ENCODE measurements around the gene JAGN1. TPM values are rescaled to one million over a fixed set of nuclear protein-coding genes. Genes with fewer than 3 reads are reported as not detected.
"Not testable (repeated sequence)": the region's sequence is repeated elsewhere in the genome, so short reads cannot be mapped to it uniquely, and the experiment has no call there.

The JAGN1 gene
- total and polyA plus RNA-seq, 2 donors from 2014 or later: 30.3 to 55.3 TPM

DNA sequence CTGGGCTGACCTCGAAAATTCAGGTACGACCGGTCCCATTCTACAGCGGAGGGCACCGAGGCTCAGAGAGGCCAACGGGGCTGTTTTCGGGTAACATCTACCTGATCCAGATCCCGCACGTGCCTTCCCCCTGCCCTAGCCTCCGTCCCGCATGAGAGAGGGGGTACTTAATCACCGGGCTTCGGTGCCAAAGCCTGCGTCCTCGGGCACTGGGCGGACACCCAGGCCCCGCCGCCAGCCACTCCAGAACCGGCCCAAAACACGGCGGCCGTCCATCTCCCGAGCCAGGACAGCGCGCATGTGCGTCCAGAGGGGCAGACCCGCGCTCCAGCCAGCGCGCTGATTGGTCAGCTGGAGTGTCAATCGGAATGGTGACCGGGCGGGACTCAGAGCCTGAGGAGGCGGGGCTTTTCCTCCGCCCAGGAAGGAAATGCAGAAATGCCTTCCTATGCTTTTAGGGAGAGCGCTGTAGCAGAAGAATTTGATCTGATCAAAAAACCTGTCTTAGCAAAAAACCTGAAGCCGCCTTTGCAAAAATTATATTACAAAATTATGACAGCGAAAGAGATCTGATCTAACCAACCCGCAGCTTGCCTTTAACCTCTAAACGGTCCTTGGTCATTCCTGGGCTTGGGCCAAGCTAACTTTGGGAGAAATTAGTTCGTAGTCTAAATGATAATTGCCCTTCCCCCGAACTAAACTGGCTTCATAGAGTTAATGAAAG lies 46.5 kb upstream of the JAGN1 start, which contains the start of gene RPUSD3:
RPUSD3 (minus strand) TSS at position 294 of the 724 bp plus-strand sequence; CDS start at position 276, 18 bp downstream.
- Histone ChIP-seq H3K36me3 (ENCODE audit: control insufficient read depth in 2 of 3, insufficient read depth in 3 of 3, low read length in 3 of 3) (peaks cover 0 to 18% (median 3%) of the 10 kb centered on the region in 3 donors), H3K27me3 (ENCODE audit: control insufficient read depth, insufficient read depth, low read length) (no peaks in the 10 kb centered on the region), H3K27ac (ENCODE audit: low read depth in 2 of 2, low read length in 2 of 2) (peak within 1 kb of the TSS; percentile 61 to 72), H3K4me3 (ENCODE audit: low read length in 3 of 3) (peak within 1 kb of the TSS; percentile 84 to 94 (median 87)), H3K9me3 (ENCODE audit: control insufficient read depth in 2 of 3, insufficient read depth in 1 of 3, low read length in 3 of 3) (no peaks in the 10 kb centered on the region), H3K4me1 (ENCODE audit: control insufficient read depth in 2 of 3, insufficient read depth in 2 of 3, low read depth in 1 of 3, low read length in 3 of 3) (peaks cover 0 to 5% (median 0%) of the 10 kb centered on the region in 3 donors), H3K9ac (ENCODE audit: low read length in 3 of 3) (peak within 1 kb of the TSS; percentile 73 to 86 (median 75))
- DNase-seq (peak; percentile 97 to 99 (median 97)), FAIRE-seq (peak; percentile 45)
- TF ChIP-seq, protein P1, sequence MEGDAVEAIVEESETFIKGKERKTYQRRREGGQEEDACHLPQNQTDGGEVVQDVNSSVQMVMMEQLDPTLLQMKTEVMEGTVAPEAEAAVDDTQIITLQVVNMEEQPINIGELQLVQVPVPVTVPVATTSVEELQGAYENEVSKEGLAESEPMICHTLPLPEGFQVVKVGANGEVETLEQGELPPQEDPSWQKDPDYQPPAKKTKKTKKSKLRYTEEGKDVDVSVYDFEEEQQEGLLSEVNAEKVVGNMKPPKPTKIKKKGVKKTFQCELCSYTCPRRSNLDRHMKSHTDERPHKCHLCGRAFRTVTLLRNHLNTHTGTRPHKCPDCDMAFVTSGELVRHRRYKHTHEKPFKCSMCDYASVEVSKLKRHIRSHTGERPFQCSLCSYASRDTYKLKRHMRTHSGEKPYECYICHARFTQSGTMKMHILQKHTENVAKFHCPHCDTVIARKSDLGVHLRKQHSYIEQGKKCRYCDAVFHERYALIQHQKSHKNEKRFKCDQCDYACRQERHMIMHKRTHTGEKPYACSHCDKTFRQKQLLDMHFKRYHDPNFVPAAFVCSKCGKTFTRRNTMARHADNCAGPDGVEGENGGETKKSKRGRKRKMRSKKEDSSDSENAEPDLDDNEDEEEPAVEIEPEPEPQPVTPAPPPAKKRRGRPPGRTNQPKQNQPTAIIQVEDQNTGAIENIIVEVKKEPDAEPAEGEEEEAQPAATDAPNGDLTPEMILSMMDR (IDR thresholded peaks at IDR 0.05; ENCODE audit: borderline replicate concordance, extremely low read depth, insufficient read depth): no peak
- intact Hi-C loops (cut with DNase I): no loop called here

DNA sequence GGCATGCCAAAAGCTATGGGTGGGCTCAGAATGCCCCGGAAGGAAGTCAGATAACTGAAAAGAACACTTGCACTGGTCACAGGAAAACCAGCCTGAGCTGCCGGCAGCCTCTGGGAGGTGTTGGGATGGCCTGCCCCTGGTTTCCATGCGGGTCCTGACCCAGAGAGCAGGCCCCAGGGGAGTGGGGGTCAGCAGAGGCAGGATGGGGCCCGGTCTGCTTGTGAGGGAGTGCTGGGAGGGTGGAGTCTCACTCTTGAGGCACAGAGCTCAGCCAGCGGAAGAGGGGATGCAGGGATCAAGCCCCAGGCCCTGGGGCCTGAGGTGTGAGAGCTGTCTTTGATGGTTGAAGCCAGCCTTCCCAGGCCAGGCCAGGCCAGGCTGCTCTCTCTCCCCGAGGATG lies 44.2 kb upstream of the JAGN1 start:
- Histone ChIP-seq H3K9ac (ENCODE audit: low read length in 3 of 3) (no peak overlapping the region), H3K36me3 (ENCODE audit: control insufficient read depth in 2 of 3, insufficient read depth in 3 of 3, low read length in 3 of 3) (peaks cover 0 to 6% (median 0%) of the 10 kb centered on the region in 3 donors), H3K27me3 (ENCODE audit: control insufficient read depth, insufficient read depth, low read length) (no peaks in the 10 kb centered on the region), H3K4me3 (ENCODE audit: low read length in 3 of 3) (no peak overlapping the region), H3K27ac (ENCODE audit: low read depth in 2 of 2, low read length in 2 of 2) (no peak overlapping the region), H3K4me1 (ENCODE audit: control insufficient read depth in 2 of 3, insufficient read depth in 2 of 3, low read depth in 1 of 3, low read length in 3 of 3) (peaks cover 0 to 5% (median 0%) of the 10 kb centered on the region in 3 donors), H3K9me3 (ENCODE audit: control insufficient read depth in 2 of 3, insufficient read depth in 1 of 3, low read length in 3 of 3) (no peaks in the 10 kb centered on the region)
- DNase-seq (no peak), FAIRE-seq (no peak)
- intact Hi-C loops (cut with DNase I): no loop called here
- TF ChIP-seq, protein P1 (IDR thresholded peaks at IDR 0.05; ENCODE audit: borderline replicate concordance, extremely low read depth, insufficient read depth): no peak

DNA sequence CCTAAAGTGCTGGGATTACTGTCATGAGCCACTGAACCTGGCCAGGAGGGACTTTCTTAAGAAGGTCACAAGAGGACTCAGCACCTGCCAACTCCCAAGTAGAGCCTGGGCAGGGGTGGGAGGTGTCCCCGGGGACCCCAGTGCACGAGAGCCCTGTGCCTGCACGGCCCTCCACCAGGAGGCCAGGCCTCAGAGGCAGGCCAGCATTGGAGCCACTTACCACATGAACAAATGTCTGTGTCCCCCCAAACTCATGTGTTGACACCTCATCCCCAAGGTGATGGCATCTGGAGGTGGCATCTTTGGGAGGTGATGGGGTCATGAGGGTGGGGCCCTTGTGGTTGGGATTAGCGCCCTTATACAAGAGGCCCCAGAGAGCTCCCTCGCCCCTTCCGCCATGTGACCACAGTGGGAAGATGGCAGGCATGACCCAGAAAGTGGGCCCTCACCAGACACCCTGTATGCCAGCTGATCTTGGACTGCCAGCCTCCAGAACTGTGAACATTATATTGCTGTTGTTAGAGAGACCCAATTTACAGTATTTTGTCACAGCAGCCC lies 43.4 kb upstream of the JAGN1 start:
- Histone ChIP-seq H3K27me3 (ENCODE audit: control insufficient read depth, insufficient read depth, low read length) (no peaks in the 10 kb centered on the region), H3K27ac (ENCODE audit: low read depth in 2 of 2, low read length in 2 of 2) (no peak overlapping the region), H3K4me1 (ENCODE audit: control insufficient read depth in 2 of 3, insufficient read depth in 2 of 3, low read depth in 1 of 3, low read length in 3 of 3) (peaks cover 0 to 5% (median 0%) of the 10 kb centered on the region in 3 donors), H3K4me3 (ENCODE audit: low read length in 3 of 3) (no peak overlapping the region), H3K36me3 (ENCODE audit: control insufficient read depth in 2 of 3, insufficient read depth in 3 of 3, low read length in 3 of 3) (no peaks in the 10 kb centered on the region), H3K9ac (ENCODE audit: low read length in 3 of 3) (no peak overlapping the region), H3K9me3 (ENCODE audit: control insufficient read depth in 2 of 3, insufficient read depth in 1 of 3, low read length in 3 of 3) (no peaks in the 10 kb centered on the region)
- DNase-seq (no peak), FAIRE-seq (no peak)
- TF ChIP-seq, protein P1 (IDR thresholded peaks at IDR 0.05; ENCODE audit: borderline replicate concordance, extremely low read depth, insufficient read depth): no peak
- intact Hi-C loops (cut with DNase I): no loop called here

DNA sequence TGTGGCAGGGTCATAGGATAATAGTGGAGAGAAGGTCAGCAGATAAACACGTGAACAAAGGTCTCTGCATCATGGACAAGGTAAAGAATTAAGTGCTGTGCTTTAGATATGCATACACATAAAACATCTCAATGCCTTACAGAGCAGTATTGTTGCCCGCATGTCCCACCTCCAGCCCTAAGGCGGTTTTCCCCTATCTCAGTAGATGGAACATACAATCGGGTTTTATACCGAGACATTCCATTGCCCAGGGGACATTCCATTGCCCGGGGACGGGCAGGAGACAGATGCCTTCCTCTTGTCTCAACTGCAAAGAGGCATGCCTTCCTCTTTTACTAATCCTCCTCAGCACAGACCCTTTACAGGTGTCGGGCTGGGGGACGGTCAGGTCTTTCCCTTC lies 42.5 kb upstream of the JAGN1 start:
- H3K36me3 ChIP-seq (ENCODE audit: control insufficient read depth in 2 of 3, insufficient read depth in 3 of 3, low read length in 3 of 3); H3K27me3 ChIP-seq (ENCODE audit: control insufficient read depth, insufficient read depth, low read length); H3K9me3 ChIP-seq (ENCODE audit: control insufficient read depth in 2 of 3, insufficient read depth in 1 of 3, low read length in 3 of 3); FAIRE-seq; H3K27ac ChIP-seq (ENCODE audit: low read depth in 2 of 2, low read length in 2 of 2); H3K4me3 ChIP-seq (ENCODE audit: low read length in 3 of 3); H3K9ac ChIP-seq (ENCODE audit: low read length in 3 of 3); H3K4me1 ChIP-seq (ENCODE audit: control insufficient read depth in 2 of 3, insufficient read depth in 2 of 3, low read depth in 1 of 3, low read length in 3 of 3); intact Hi-C loops (cut with DNase I); DNase-seq: not testable (repeated sequence)

DNA sequence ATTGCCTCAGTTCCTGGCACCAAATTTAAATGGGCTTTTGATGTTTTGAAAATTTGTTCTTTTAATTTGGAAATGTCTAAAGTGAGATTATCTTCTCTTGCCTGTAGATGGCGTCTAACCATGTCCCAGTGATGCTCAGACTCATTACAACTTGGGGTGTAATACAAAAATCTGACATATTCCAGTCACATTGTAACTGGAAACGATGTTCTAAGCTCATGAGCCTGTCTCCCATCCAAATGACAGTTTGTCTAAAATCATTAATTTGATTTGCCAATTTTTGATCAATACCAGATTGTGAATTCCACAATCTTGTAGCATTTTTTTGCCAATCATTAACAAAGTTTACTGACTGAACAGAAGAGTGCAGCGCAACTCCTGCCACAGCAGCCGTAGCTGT lies 41.5 kb upstream of the JAGN1 start:
- DNase-seq (peak in 2 of 5 donors; percentile 31 to 45), FAIRE-seq (peak; percentile 46)
- H3K9me3 ChIP-seq (ENCODE audit: control insufficient read depth in 2 of 3, insufficient read depth in 1 of 3, low read length in 3 of 3); H3K36me3 ChIP-seq (ENCODE audit: control insufficient read depth in 2 of 3, insufficient read depth in 3 of 3, low read length in 3 of 3); H3K27me3 ChIP-seq (ENCODE audit: control insufficient read depth, insufficient read depth, low read length); intact Hi-C loops (cut with DNase I); H3K4me3 ChIP-seq (ENCODE audit: low read length in 3 of 3); H3K4me1 ChIP-seq (ENCODE audit: control insufficient read depth in 2 of 3, insufficient read depth in 2 of 3, low read depth in 1 of 3, low read length in 3 of 3); H3K9ac ChIP-seq (ENCODE audit: low read length in 3 of 3); H3K27ac ChIP-seq (ENCODE audit: low read depth in 2 of 2, low read length in 2 of 2): not testable (repeated sequence)

DNA sequence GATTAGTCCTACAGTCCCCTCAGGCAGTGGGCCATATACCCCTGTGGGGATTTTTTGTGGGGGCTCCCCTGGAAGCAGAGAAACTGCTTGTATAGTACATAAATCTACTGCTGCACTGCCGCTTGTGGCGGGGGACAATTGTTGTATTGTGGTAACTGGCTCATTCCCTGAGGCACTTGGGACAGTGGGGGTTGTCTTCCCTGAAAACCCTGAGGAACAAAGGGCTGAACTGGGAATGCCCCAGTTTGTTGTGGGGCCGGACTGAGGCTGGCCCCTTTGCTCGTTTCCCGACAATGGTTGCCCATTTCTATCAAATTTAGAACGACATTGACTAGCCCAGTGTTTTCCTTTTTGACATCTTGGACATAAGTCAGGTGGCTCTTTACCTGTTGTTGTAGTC lies 39.0 kb upstream of the JAGN1 start:
- FAIRE-seq; intact Hi-C loops (cut with DNase I); H3K27ac ChIP-seq (ENCODE audit: low read depth in 2 of 2, low read length in 2 of 2): not testable (repeated sequence)

More for the DNA sequence above, 39.0 kb upstream of the JAGN1 start:
- not testable (repeated sequence) for H3K9me3 ChIP-seq (ENCODE audit: control insufficient read depth in 2 of 3, insufficient read depth in 1 of 3, low read length in 3 of 3); H3K36me3 ChIP-seq (ENCODE audit: control insufficient read depth in 2 of 3, insufficient read depth in 3 of 3, low read length in 3 of 3); DNase-seq; H3K4me3 ChIP-seq (ENCODE audit: low read length in 3 of 3); H3K4me1 ChIP-seq (ENCODE audit: control insufficient read depth in 2 of 3, insufficient read depth in 2 of 3, low read depth in 1 of 3, low read length in 3 of 3); H3K27me3 ChIP-seq (ENCODE audit: control insufficient read depth, insufficient read depth, low read length); H3K9ac ChIP-seq (ENCODE audit: low read length in 3 of 3)
